Adrenal gland (tissue), 5 donors: ENCODE data around the gene ABCC12.

Experiments used
- CTCF ChIP-seq, 6 experiments: fragments of 450-650 bp in 4 of 6; fragments of 200-600 bp in 2 of 6; sonication (generic) in 1 of 6; IDR thresholded peaks; 1 replicate in 5 of 6; 2 replicates in 1 of 6; pipeline versions ENCODE4 v1.5.1 to v1.8.0; 2016 to 2021; ENCODE audit warnings: antibody characterized with exemption in 6 of 6, mild to moderate bottlenecking in 2 of 6, moderate library complexity in 1 of 6
- POLR2A ChIP-seq, 2 donors: fragments of 450-650 bp; IDR thresholded peaks; one replicate each; pipeline ENCODE4 v1.6.1; 2017; ENCODE audit warnings: antibody characterized with exemption in 2 of 2, mild to moderate bottlenecking in 2 of 2, moderate library complexity in 1 of 2
- donor health status: DM: no; HTN: no; CAD: no.

GRCh38 chr16:48188449-48189102 is 32.8 kb upstream of the ABCC12 start:
- no peak for TF ChIP-seq CTCF (IDR thresholded peaks at IDR 0.05)
- no peak for TF ChIP-seq POLR2A (IDR thresholded peaks at IDR 0.05)
